Islet precursor cell (in vitro differentiated cells): ENCODE data around the gene RNGTT.
"Not testable (repeated sequence)": the region's sequence is repeated elsewhere in the genome, so short reads cannot be mapped to it uniquely, and the experiment has no call there.

Experiments used
- DNase-seq: peaks from one replicate; pipeline ENCODE4 v3.0.0-alpha.2; 2018

RNGTT gene

DNA sequence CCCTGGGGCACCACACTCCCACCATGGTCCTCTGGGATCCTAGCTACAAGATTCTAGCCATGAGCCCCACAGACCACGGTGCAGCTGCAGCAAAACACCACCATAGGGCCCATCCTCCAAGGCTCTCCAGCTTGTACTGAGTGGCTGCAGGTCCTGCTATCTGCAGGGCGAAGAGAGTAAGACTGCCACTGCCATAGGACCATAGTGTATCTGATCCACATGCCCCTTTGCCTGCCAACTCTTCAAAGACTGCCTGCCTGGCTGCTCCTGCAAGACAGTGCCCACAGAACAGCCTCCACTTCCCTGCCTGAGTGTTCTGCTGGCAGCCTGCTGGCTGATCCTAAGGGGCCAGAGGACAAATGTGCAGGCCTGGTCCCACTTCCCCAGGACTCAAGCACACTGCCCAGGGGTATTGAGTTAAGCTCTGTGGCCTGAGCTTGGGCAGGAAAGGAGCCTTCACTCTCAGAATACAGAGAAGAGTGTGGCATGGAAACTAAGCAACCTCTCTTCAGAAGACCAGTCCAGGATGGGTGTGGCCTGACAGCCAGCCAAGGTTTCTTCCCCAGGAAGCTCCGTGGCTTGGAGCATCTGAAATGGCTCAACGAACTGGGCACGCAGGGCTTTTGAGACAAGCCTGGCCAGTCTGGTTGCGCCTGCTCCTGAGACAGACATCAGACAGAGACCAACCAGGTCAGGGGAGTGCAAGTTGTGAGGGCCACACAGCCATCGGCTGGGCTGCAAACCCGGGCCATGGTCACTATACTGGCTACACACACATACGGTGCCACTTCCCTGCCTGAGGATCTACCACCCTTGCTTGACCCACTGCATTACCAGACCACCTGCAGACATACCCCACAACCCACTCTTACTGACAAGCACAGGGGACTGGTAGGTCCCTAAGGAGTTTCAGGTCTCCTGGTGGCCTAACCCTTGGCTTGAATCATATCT is 54.5 kb downstream of the RNGTT start:
- DNase-seq, result no peak

DNA sequence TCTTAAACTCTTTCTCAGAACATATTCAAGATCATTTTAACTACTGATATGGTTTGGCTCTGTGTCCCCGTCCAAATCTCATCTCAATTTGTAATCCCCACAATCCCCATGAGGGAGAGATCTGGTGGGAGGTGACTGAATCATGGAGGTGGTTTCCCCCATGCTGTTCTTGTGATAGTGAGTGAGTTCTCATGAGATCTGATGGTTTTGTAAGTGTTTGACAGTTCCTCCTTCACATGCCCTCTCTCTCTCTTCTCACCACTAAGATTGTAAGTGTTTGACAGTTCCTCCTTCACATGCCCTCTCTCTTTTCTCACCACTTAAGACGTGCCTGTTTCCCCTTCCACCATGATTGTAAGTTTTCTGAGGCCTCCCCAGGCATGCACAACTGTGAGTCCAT is 56.3 kb downstream of the RNGTT start:
- not testable (repeated sequence) for DNase-seq

DNA sequence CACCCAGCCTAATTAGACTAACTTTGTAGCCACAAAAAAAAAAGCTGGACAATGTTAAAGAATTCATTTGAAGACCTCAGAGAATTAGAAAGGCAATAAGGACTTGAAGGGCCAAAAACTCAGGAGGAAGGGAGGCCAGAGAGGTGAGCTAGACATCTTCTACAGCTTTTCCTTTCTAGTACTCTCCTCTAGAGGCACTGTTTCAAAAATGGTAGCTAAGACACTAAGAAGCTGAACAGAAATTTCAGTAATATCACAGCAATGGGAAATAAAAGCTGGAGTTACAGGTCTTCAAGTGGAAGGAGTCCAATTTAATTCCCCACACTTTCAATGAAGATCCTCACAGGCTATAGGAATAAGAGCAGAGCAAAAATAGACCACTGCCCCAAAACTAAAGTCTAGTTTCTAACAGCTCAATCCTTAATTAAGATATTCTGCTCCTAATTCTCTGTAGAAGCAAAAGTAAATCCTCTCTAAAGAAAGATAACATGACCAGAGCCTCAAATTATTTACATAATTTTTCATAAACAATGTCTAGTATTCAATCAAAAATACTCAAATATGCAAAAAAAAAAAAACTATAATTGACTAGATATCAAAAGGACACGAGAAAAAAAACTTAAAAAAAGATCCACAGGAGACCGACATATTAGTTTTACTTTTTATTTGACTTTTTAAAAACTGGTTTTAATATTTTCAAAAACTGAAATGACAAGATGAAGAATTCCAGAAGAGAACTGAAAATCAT is 63.7 kb downstream of the RNGTT start:
- no peak for DNase-seq

DNA sequence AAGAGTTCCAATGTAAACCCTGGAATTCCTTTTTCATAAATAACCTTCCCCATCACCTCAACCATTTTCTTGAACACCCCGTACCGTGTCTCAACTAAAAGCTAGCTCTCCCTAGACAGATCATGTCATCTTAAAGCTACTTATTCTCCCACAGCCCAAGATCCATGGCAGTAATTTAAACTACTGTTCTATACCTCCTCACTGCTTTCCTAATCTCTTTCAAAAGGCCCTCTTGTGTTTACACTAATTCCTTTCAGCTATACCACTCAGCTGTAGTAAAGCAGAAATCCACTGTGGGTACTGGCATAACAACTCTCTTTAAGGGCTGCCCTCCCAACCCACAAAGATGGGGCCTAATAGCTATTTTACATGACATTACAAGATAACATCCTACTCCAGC is 67.5 kb downstream of the RNGTT start:
- no peak for DNase-seq

DNA sequence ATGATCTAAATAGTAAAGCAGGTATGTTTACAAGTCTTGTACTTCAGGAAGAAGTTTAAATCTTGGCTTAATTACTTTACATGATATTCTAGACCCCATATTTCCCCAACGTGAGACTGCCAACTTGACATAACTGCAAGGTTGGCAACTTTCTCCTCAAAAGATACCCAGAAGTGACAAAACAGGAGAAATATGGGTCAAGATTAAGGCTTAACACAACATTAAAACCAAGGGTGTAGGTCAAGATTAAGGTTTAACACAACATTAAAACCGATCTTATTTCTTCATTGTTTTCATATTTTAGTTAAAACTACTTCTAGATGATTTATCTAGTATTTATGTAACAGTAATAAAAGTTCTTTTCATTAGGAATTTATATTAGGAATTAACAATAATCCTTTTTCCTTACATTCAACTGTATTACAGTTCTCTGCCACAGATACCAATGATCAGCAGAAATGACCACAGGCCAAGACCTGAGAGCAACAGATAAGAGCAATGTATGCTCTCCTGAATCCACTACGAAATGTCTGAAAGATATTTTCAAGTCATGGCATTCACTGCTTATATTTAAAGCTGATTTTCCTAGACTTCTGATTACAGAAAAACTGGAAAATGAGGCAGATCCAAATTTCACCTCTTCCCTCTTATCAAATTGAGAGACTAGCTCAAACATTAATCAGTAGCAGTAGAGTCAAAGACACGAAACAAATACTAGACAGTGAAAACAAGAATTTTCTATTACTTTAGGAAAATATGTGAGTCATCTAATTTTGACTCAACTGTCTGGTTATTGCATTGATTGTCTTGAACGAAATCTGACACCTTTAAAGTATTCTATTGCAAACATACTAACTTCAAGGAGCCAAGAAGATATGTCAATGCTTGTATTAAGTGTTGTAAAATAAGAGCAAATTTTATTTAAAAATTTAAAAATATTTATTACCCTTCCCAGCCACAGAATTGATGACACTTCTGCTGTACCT is 72.3 kb downstream of the RNGTT start:
- no peak for DNase-seq

DNA sequence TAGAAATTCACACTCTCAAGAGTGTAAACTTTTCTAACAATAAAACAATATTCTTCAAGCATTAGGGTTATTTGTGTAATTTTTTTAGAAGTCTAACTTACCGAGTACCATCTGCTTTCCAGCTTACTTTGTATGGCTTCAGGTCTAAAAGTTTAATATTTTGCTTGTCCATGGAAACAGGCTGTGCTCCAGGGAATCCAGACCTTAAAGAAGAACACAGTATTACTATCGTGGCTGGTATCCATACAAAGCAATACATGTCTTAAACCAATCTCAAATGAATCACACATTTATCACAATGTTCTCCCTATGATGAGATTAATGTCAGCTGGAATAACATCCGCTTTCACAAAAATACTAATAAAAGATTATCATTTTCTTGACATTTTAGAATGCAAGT is 73.0 kb downstream of the RNGTT start:
- DNase-seq, result no peak

DNA sequence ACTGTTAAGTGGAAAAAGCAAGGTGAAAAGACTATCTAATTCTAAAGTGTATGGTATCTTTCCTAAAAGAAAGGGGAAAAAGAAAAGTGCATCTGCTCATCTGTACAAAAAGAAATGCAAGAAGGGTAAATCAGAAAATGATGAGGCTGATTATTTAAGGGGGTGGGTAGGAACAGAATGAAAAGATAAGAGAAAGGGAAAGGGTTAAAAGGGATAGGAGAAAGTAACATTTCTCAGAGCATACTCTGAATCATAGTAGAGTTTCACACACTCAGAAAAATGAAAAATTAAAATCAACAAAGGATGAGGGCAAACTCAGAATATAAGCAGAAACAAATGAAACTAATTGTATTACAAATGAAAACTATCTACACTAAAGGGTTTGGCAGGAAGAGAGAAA is 79.1 kb downstream of the RNGTT start:
- DNase-seq, result no peak

DNA sequence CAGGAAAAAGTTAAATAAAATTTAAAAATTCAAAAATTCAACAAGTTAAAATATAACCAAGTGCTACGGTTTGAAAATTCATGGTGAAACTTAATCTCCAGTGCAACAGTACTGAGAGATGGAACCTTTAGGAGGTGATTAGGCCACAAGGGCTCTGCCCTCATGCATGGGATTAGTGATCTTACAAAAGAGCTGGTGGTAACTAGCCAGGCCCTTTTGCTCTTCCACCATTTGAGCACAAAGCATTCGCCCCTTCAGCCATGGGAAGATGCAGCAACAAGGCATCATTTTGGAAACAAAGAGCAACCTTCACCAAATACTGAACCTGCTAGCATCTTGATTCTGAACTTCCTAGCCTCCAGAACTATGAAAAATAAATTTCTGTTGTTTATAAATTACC is 80.9 kb downstream of the RNGTT start:
- DNase-seq, result no peak

DNA sequence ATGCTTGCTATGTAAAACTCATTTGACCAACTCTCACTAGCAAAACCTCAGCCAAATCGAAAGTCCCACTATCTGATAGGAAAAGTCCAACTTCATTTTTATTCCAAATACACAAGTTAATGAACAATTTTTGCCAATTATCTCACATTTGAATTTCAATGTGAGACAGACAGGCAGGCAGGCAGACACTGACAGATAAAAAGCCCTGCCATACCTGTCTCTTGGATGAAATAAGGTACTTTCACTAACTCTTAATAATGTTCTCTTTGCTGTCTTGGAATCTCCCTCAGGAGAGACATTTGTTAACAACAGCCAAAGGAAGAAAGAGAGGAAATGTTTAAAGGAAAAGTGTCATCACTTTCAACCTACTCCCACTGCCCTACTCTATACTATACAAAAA is 82.0 kb downstream of the RNGTT start:
- no peak for DNase-seq

DNA sequence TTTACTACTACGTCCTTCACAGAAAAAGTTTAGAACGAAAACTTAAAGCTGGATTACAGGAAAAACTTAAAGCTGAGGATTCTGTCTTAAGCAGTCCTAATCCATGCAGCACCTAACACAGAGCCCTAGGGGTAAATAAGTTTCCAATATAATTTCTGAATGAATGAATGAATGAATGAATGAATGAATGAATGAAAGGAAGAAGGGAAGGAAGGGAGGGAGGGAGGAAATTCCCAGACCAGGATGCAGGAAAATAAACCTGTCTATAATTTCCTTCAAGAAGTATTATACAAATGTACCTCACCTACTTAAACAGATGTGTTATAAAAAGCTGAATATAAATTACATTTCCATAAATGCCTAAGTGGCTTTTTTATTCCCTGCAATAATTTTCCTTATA is 83.4 kb downstream of the RNGTT start:
- no peak for DNase-seq

DNA sequence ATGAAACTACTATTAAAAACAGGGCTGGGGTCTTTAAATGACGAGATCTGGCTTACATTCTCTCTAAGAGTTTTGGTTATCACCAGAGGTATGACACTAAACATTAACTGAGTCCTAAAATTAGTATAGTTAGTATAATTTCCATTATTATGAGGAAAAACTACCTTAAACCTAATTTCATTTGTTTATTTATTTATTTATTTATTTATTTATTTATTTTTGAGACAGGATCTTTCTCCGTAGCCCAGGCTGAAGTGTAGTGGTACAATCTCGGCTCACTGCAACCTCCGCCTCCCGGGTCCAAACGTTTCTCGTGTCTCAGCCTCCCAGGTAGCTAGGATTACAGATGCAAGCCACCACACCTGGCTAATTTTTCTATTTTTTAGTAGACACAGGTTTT is 85.5 kb downstream of the RNGTT start:
- no peak for DNase-seq

DNA sequence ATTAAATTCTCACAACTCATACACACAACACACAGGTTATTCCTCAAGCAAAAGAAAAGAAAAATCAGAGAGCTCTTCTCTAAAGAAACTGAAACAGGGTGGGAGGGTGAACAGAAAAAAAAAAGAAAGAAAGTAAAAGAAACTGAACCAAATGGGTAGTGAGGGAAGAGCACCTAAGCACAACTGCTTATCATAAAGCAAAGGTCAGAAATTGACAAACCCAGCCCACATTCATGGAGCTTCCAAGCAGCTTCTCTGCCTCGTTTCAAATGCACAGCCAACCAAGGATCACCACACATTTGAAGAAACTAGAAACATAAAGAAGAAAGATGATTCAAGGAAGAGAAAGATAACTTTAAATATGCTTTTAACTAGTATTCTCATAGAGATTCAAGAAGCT is 90.5 kb downstream of the RNGTT start:
- DNase-seq, result no peak

DNA sequence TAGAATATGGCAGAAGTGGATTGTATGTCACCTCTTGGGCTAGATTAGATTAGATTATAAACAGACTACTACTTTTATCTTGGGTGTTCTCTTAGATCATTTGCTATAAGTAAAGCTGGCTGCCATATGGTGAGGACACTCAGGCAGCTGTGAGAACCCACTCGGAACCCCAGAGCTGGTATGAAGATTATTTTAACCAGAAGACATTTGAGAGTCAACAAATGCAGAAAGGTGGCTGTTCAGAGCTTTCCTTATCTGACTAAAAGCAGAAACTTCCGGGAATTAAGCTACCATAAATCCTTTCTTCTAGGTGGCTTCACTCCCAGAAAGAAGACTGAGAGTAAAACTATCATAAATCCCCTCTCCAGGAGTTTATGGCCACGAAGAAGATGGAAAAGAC is 91.9 kb downstream of the RNGTT start:
- no peak for DNase-seq

DNA sequence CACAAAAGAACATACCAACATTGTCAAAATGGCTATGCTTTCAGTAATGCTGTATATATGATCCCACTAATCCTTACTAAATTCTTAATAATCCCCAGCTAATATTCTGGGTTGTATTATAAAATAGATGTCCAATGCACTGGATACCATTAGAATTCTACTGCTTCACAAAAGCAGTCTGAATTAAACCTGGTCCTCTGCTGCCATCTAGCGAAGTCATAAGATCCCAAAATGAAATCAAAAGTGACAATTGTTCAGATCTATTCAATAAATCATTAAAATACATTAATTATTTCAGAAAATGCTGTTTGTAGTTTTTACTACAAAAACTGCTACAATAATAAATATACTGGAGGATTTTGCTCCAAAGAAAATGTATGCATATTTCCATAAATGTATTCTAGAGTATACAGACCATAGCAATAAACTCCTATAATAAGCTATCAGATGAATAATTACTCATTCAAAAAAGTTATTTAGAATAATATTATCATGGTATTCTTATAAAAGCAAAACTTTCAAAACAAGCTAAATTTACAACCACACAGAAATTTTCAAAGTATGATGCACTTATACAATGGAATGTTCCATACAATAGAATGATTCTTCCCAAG is 92.6 kb downstream of the RNGTT start:
- DNase-seq, result no peak

DNA sequence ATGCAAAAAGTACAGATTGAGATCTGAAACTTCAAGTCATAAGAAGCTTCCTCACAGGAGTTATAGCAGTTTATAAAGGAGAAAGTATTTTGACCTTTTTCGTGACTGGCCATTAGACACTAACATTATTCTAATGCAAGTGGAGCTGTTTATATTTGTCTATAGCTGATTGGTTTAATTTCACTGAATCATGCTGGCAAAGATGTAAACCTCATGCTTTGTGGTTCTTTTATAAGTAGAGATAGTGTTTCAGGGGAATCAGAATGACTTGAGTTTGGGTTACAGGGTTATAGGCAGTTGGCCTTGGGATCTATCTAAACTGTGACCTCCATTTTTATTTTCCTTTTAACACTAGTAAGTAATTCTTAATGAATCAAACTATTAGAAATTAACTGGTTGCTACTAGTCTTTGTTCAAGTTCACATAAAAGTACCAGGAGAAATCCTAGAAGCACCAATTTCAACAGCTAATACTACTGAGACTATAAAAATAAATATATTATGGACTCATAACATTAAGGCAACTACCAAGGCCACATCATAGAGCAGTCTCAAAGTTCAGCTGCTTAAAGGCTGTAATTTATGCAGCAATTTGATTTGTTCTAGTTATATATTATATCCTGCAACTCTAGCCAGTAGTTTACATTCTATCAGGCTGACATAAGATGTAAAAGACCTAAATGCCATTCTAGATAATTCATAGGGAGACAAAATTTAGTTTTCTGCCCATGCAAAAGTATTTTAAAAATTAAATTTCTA is 94.0 kb downstream of the RNGTT start:
- no peak for DNase-seq

DNA sequence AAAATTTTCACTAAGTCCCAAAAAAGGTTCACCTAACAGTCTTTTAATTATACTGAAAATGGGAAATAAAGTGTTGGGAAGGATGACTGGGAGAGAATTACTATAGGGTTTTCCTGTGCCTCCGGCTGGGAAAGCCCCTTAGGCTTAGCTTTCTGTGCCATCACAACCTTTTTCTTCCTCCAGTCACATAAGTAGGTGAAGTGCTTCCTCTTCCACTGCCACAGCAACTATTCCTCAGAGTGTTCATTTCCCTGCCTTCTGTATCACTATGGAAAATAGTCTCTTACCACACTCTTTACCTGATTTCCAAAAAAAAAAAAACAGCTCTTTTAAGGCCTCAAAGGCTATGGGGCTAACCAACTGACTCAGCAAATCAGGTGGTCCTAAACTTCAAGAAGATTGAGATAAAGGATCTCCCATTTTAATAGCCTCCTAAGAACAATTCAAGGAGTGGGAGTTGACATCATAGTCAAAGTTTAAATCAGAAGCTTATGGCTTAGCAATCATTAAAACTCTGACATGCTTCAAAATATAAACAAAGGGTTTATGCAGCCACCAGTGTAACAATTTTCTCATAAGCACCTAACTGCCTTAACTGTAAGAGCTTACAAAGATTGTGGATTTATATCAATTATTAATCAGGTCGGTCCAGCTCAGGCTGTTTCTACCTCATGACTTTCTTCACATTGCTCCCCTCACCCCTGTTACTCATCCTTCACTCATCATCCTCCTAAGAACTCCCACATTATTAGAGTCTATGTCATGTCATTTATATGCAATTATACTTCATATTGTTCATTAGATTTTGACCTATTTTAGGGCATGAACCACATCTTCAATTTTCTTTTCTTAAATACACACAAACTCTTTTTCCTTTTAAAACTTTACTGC is 95.3 kb downstream of the RNGTT start:
- no peak for DNase-seq

DNA sequence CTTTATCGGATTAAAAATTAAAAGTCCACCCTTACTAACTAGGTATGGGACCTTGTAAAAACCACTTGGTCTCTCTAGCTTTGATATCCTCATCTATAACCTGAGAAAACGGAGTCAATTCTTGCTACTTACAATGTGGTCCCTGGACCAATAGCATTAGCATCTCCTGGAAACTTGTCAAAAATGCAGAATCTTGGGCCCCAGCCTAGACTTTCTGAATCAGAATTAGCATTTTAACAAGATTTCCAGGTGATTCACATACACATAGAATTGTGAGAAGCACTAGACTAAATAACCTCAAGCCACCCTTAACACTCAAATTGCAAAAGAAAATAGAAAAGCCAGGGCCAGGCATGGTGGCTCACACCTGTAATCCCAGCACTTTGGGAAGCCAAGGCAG is 96.6 kb downstream of the RNGTT start:
- DNase-seq, result no peak

DNA sequence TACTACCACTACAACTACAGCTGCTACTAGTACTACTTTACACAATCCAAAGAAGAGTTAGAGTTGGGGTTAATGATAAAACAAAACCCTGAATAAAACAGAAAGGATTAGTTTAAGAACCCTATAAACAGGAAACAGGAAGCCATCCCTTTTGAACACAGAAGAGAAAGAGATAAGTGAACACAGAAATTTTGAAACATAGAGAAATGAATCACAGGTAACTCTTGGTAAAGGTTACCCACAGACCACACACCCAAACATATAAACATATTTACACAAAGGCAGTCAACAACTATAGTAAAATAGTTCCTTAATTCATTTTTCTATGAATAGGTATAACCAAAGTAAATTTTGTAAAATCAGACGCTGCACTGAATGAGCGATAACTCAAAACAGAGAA is 98.1 kb downstream of the RNGTT start:
- no peak for DNase-seq

DNA sequence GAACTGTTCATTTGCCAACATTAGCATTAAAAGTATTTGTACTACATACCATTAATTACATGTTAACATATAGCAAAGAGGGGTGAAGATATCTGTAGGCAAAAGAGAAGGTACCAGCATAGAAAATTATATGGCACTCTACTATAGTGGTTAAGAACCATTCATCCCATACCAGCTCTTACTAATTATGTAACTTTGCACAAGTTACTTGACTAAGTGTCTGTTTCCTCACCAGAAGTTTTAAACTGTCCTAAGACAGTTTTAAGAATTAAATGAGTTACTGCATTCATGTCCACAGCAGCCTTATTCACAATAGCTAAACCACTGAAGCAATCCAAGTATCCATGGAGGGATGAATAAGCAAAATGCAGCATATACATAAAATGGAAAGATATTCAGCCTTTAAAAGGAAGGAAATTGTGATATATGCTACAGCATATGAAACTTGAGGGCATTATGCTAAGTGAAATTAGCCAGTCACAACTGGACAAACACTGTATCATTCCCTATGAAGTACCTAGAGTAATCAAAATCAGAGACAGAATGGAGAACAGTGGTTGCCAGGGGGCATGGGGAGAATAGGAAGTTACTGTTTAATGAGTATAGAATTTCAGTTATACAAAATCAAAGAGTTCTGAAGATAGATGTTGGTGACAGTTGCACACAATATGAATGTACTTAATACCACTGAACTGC is 98.9 kb downstream of the RNGTT start:
- no peak for DNase-seq

DNA sequence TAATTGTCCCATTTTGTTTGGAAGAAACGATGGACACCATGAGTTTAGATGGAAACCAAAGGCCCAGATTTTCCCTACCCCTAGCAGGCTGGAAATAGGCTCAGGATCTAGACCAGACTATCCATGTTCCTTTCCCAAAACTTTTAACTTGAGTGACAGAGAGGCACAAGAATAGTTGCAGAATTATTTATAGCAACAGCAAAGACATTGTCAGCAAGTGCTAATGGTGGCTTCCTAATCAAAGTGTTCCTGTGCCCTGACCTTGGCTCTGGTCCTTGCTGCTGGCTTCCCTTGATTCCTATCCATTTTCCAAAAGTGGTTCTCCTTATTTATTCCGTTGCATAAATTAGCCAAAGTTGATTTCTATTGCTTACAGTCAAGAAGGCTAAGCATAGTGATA is 103.1 kb downstream of the RNGTT start:
- no peak for DNase-seq
